HCT116 (cell line): ENCODE data around the gene CYBRD1. TPM values are rescaled to one million over a fixed set of nuclear protein-coding genes. Genes with fewer than 3 reads are reported as not detected.

Source experiments
- ATAC-seq: fragments of 200-7000 bp; cut with Tn5 transposase; 2 replicates; pipeline ENCODE4 v1.9.1; 2020; ENCODE audit warnings: mild to moderate bottlenecking, moderate library complexity
- BruUV-seq: library from RNA; stranded (reverse); fragments of 400-500 nt; replicated peaks from 2 replicates; lab custom pipeline; 2021; lab: Mats Ljungman, UMichigan
- CTCF ChIA-PET: fragments of 300-600 bp; sonication (Branson Sonifier 250); formaldehyde crosslinking; loops from one replicate; lab custom pipeline; 2021; ENCODE audit warnings: antibody characterized with exemption; lab: Charles Lee
- POLR2A ChIA-PET: fragments of 300-600, 350-600 bp; sonication (Branson Sonifier 250); formaldehyde crosslinking; loops from one replicate; lab custom pipeline; 2021; ENCODE audit warnings: antibody characterized with exemption; lab: Charles Lee
- RAD21 ChIA-PET, 2 experiments: fragments of 300-600 bp; sonication (Branson Sonifier 250); formaldehyde crosslinking; loops; one replicate each; lab custom pipeline; 2023; ENCODE audit warnings: low total read pairs in 2 of 2; ENCODE audit not compliant: uncharacterized antibody in 2 of 2, unreplicated experiment in 2 of 2, low non-redundant PET in 1 of 2; lab: Charles Lee
- DNase-seq: peaks from one replicate; pipeline ENCODE4 v3.0.0-alpha.2; 2010; ENCODE audit warnings: low read depth, low spot score
- H2AFZ ChIP-seq: fragments of 200-600 bp; shearing (Covaris generic), sonication (generic); 2 replicates; pipeline ENCODE4 v1.6.1; 2017; ENCODE audit warnings: low read depth, mixed run types, mixed read lengths, antibody characterized with exemption, low read length; ENCODE audit not compliant: poor library complexity, severe bottlenecking
- H3K27ac ChIP-seq: 2 replicates; pipeline ENCODE4 v1.5.1; 2012; ENCODE audit warnings: low read depth, low read length
- H3K27me3 ChIP-seq: fragments of 200-600 bp; sonication (generic); 2 replicates; pipeline ENCODE4 v1.6.1; 2016; ENCODE audit warnings: mixed run types, low read length, mixed read lengths; ENCODE audit not compliant: insufficient read depth
- H3K36me3 ChIP-seq, 2 experiments: fragments of 200-500 bp in 1 of 2; fragments of 200-600 bp in 1 of 2; sonication (Bioruptor generic) in 1 of 2; sonication (generic) in 1 of 2; 2 replicates each; pipeline versions ENCODE4 v1.5.1 to v1.6.1; 2014 to 2016; ENCODE audit warnings: low read length in 2 of 2, inconsistent platforms in 1 of 2, mixed read lengths in 1 of 2, mixed run types in 1 of 2; ENCODE audit not compliant: insufficient read depth in 2 of 2, control insufficient read depth in 1 of 2
- H3K4me1 ChIP-seq, 2 experiments: fragments of 200-600 bp in 1 of 2; sonication (generic) in 1 of 2; 2 replicates each; pipeline versions ENCODE4 v1.5.1 to v1.6.1; 2012 to 2017; ENCODE audit warnings: low read length in 2 of 2, inconsistent platforms in 1 of 2, mild to moderate bottlenecking in 1 of 2, mixed read lengths in 1 of 2, mixed run types in 1 of 2, moderate library complexity in 1 of 2; ENCODE audit not compliant: insufficient read depth in 2 of 2, control insufficient read depth in 1 of 2
- H3K4me2 ChIP-seq: fragments of 200-600 bp; sonication (generic); 2 replicates; pipeline ENCODE4 v1.6.1; 2017; ENCODE audit warnings: mixed run types, low read length, mixed read lengths
- H3K4me3 ChIP-seq, 2 experiments: fragments of 200-600 bp in 1 of 2; sonication (generic) in 1 of 2; replicated peaks in 1 of 2; 2 replicates each; pipeline ENCODE4 v1.5.1; 2011 to 2016; ENCODE audit warnings: low read length in 2 of 2, control low read depth in 1 of 2, low read depth in 1 of 2, mild to moderate bottlenecking in 1 of 2, mixed read lengths in 1 of 2, mixed run types in 1 of 2
- H3K79me2 ChIP-seq: fragments of 200-600 bp; sonication (generic); 2 replicates; pipeline ENCODE4 v1.6.1; 2017; ENCODE audit warnings: mild to moderate bottlenecking, mixed run types, low read length, moderate library complexity, mixed read lengths; ENCODE audit not compliant: insufficient read depth
- H3K9ac ChIP-seq: fragments of 200-600 bp; sonication (generic); 2 replicates; pipeline ENCODE4 v1.6.1; 2016; ENCODE audit warnings: low read length, mixed read lengths
- H3K9me2 ChIP-seq: fragments of 200-600 bp; sonication (generic), shearing (Covaris generic); 2 replicates; pipeline ENCODE4 v1.6.1; 2017; ENCODE audit warnings: mixed run types, mild to moderate bottlenecking, moderate library complexity; ENCODE audit not compliant: insufficient read depth
- H3K9me3 ChIP-seq, 2 experiments: fragments of 200-500 bp in 1 of 2; fragments of 200-600 bp in 1 of 2; sonication (Bioruptor generic) in 1 of 2; sonication (generic) in 1 of 2; 2 replicates each; pipeline ENCODE4 v1.6.1; 2014 to 2017; ENCODE audit warnings: low read length in 2 of 2, mixed read lengths in 2 of 2, inconsistent platforms in 1 of 2, low read depth in 1 of 2, mild to moderate bottlenecking in 1 of 2, mixed run types in 1 of 2, moderate library complexity in 1 of 2; ENCODE audit not compliant: control insufficient read depth in 1 of 2, insufficient read depth in 1 of 2
- H4K20me1 ChIP-seq: fragments of 200-600 bp; sonication (generic), shearing (Covaris generic); 2 replicates; pipeline ENCODE4 v1.6.1; 2017; ENCODE audit warnings: mixed run types, mild to moderate bottlenecking, moderate library complexity; ENCODE audit not compliant: insufficient read depth
- ATF3 ChIP-seq: IDR thresholded peaks from 2 replicates; pipeline ENCODE4 v1.6.1; 2012
- CTCF ChIP-seq, 3 experiments: fragments of 200-600 bp in 1 of 3; sonication (generic) in 1 of 3; IDR thresholded peaks in 2 of 3; conservative IDR thresholded peaks in 1 of 3; 2 replicates each; pipeline ENCODE4 v1.5.1; 2012 to 2017; ENCODE audit warnings: low read depth in 2 of 3, low read length in 2 of 3, antibody characterized with exemption in 1 of 3, borderline replicate concordance in 1 of 3, control low read depth in 1 of 3, mild to moderate bottlenecking in 1 of 3, mixed read lengths in 1 of 3, mixed run types in 1 of 3, moderate library complexity in 1 of 3; ENCODE audit not compliant: insufficient read depth in 1 of 3
- EGR1 ChIP-seq: IDR thresholded peaks from 2 replicates; pipeline ENCODE4 v1.6.1; 2012; ENCODE audit warnings: low read depth
- ELF1 ChIP-seq: IDR thresholded peaks from 2 replicates; pipeline ENCODE4 v1.6.1; 2012; ENCODE audit warnings: low read depth, borderline replicate concordance
- EZH2 ChIP-seq: fragments of 200-600 bp; sonication (generic); IDR thresholded peaks from 2 replicates; pipeline ENCODE4 v1.6.1; 2017; ENCODE audit warnings: antibody characterized with exemption, mixed run types
- EZH2phosphoT487 ChIP-seq: fragments of 200-600 bp; IDR thresholded peaks from 2 replicates; pipeline ENCODE4 v1.6.1; 2018; ENCODE audit warnings: antibody characterized with exemption, borderline replicate concordance
- FOSL1 ChIP-seq: IDR thresholded peaks from 2 replicates; pipeline ENCODE4 v1.6.1; 2012; ENCODE audit warnings: low read depth
- POLR2A ChIP-seq: IDR thresholded peaks from 2 replicates; pipeline ENCODE4 v1.7.0; 2011; ENCODE audit warnings: borderline replicate concordance; ENCODE audit not compliant: insufficient read depth, insufficient read length; ENCODE audit errors: extremely low read depth
- RAD21 ChIP-seq: IDR thresholded peaks from 2 replicates; pipeline ENCODE4 v1.6.1; 2012; ENCODE audit warnings: low read depth, mild to moderate bottlenecking
- SIN3A ChIP-seq: IDR thresholded peaks from 2 replicates; pipeline ENCODE4 v1.6.1; 2012; ENCODE audit warnings: low read depth
- SP1 ChIP-seq: IDR thresholded peaks from 2 replicates; pipeline ENCODE4 v1.6.1; 2012; ENCODE audit warnings: low read depth
- SRF ChIP-seq: IDR thresholded peaks from 2 replicates; pipeline ENCODE4 v1.6.1; 2012; ENCODE audit warnings: low read depth
- TCF7L2 ChIP-seq: IDR thresholded peaks from 2 replicates; pipeline ENCODE4 v1.7.0; 2011; ENCODE audit warnings: borderline replicate concordance, inconsistent platforms; ENCODE audit not compliant: insufficient read depth, insufficient read length; ENCODE audit errors: extremely low read depth
- YY1 ChIP-seq: IDR thresholded peaks from 2 replicates; pipeline ENCODE4 v1.6.1; 2011; ENCODE audit warnings: low read length, low read depth, moderate library complexity, mild to moderate bottlenecking; ENCODE audit not compliant: insufficient replicate concordance; ENCODE audit errors: extremely low read depth
- ZBTB33 ChIP-seq: IDR thresholded peaks from 2 replicates; pipeline ENCODE4 v1.6.1; 2011; ENCODE audit warnings: mild to moderate bottlenecking, low read length, moderate library complexity; ENCODE audit not compliant: insufficient replicate concordance; ENCODE audit errors: extremely low read depth
- intact Hi-C: fragments of 100-400 bp; cut with micrococcal nuclease; formaldehyde crosslinking; loops from 2 replicates; pipeline ENCODE4 v1.10.0; 2022
- total RNA-seq: library from RNA; stranded (reverse); gene quantifications from one replicate; pipeline ENCODE4 v1.2.1, GENCODE V29; 2021; ENCODE audit not compliant: unreplicated experiment
- TF ChIP-seq, protein P1 (sequence below): IDR thresholded peaks from 2 replicates; pipeline ENCODE4 v1.6.1; 2012
- TF ChIP-seq, protein P2 (sequence below): IDR thresholded peaks from 2 replicates; pipeline ENCODE4 v1.6.1; 2012; ENCODE audit warnings: low read depth

Gene CYBRD1
- total RNA-seq, 1 experiment from 2014 or later = 14.9 TPM

GRCh38 chr2:171490577-171490976 is 31.7 kb upstream of the CYBRD1 start:
- ATAC-seq = no peak
- RAD21 ChIA-PET = no interaction called here
- Histone ChIP-seq H4K20me1 (no peaks in the 10 kb centered on the region), H3K27ac (no peak overlapping the region), H3K9ac (no peak overlapping the region), H3K36me3 (no peaks in the 10 kb centered on the region), H2AFZ (no peak overlapping the region), H3K4me2 (no peak overlapping the region), H3K79me2 (no peaks in the 10 kb centered on the region), H3K9me2 (no peaks in the 10 kb centered on the region), H3K27me3 (no peaks in the 10 kb centered on the region), H3K9me3 (no peaks in the 10 kb centered on the region), H3K4me3 (no peak overlapping the region), H3K4me1 (no peaks in the 10 kb centered on the region)
- CTCF ChIA-PET = no interaction called here
- intact Hi-C loops = no loop called here
- DNase-seq = no peak
- POLR2A ChIA-PET = no interaction called here
- no peak for TF ChIP-seq ZBTB33
- TF ChIP-seq EZH2 = no peak
- no peak for TF ChIP-seq SRF
- TF ChIP-seq EZH2phosphoT487 = no peak
- TF ChIP-seq ELF1 = no peak
- TF ChIP-seq, protein P1, sequence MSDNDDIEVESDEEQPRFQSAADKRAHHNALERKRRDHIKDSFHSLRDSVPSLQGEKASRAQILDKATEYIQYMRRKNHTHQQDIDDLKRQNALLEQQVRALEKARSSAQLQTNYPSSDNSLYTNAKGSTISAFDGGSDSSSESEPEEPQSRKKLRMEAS = no peak
- no peak for TF ChIP-seq YY1
- TF ChIP-seq POLR2A = no peak
- TF ChIP-seq ATF3 = no peak
- TF ChIP-seq, protein P2, sequence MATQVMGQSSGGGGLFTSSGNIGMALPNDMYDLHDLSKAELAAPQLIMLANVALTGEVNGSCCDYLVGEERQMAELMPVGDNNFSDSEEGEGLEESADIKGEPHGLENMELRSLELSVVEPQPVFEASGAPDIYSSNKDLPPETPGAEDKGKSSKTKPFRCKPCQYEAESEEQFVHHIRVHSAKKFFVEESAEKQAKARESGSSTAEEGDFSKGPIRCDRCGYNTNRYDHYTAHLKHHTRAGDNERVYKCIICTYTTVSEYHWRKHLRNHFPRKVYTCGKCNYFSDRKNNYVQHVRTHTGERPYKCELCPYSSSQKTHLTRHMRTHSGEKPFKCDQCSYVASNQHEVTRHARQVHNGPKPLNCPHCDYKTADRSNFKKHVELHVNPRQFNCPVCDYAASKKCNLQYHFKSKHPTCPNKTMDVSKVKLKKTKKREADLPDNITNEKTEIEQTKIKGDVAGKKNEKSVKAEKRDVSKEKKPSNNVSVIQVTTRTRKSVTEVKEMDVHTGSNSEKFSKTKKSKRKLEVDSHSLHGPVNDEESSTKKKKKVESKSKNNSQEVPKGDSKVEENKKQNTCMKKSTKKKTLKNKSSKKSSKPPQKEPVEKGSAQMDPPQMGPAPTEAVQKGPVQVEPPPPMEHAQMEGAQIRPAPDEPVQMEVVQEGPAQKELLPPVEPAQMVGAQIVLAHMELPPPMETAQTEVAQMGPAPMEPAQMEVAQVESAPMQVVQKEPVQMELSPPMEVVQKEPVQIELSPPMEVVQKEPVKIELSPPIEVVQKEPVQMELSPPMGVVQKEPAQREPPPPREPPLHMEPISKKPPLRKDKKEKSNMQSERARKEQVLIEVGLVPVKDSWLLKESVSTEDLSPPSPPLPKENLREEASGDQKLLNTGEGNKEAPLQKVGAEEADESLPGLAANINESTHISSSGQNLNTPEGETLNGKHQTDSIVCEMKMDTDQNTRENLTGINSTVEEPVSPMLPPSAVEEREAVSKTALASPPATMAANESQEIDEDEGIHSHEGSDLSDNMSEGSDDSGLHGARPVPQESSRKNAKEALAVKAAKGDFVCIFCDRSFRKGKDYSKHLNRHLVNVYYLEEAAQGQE = no peak
- no peak for TF ChIP-seq FOSL1
- TF ChIP-seq TCF7L2 = no peak
- TF ChIP-seq RAD21 = no peak
- TF ChIP-seq SP1 = no peak
- TF ChIP-seq SIN3A = no peak
- no peak for TF ChIP-seq EGR1
- TF ChIP-seq CTCF (IDR thresholded peaks at IDR 0.05 in 2 of 3, conservative IDR thresholded peaks at IDR 0.05 in 1 of 3; ENCODE audit: borderline replicate concordance in 1 of 3, insufficient read depth in 1 of 3, low read depth in 2 of 3, low read length in 2 of 3) = no peak
- no TSS peak for BruUV-seq
